A549 (cell line): ENCODE measurements around the gene SNAI1.

Experiments used
- BHLHE40 ChIP-seq: IDR thresholded peaks from 2 replicates; pipeline ENCODE4 v1.6.1; 2012; ENCODE audit warnings: low read depth, low read length, inconsistent platforms
- MAZ ChIP-seq: fragments of 150-350 bp; IDR thresholded peaks from 2 replicates; pipeline ENCODE4 v1.6.1; 2014; ENCODE audit warnings: antibody characterized with exemption, low read depth, low read length, borderline replicate concordance
- RFX5 ChIP-seq: fragments of 450-650 bp; IDR thresholded peaks from 2 replicates; pipeline ENCODE4 v1.7.1; 2014; ENCODE audit warnings: antibody characterized with exemption, mild to moderate bottlenecking, moderate library complexity
- TF ChIP-seq, protein P1 (sequence below): fragments of 450-650 bp; IDR thresholded peaks from 2 replicates; pipeline ENCODE4 v1.6.1; 2014; ENCODE audit warnings: antibody characterized with exemption

DNA sequence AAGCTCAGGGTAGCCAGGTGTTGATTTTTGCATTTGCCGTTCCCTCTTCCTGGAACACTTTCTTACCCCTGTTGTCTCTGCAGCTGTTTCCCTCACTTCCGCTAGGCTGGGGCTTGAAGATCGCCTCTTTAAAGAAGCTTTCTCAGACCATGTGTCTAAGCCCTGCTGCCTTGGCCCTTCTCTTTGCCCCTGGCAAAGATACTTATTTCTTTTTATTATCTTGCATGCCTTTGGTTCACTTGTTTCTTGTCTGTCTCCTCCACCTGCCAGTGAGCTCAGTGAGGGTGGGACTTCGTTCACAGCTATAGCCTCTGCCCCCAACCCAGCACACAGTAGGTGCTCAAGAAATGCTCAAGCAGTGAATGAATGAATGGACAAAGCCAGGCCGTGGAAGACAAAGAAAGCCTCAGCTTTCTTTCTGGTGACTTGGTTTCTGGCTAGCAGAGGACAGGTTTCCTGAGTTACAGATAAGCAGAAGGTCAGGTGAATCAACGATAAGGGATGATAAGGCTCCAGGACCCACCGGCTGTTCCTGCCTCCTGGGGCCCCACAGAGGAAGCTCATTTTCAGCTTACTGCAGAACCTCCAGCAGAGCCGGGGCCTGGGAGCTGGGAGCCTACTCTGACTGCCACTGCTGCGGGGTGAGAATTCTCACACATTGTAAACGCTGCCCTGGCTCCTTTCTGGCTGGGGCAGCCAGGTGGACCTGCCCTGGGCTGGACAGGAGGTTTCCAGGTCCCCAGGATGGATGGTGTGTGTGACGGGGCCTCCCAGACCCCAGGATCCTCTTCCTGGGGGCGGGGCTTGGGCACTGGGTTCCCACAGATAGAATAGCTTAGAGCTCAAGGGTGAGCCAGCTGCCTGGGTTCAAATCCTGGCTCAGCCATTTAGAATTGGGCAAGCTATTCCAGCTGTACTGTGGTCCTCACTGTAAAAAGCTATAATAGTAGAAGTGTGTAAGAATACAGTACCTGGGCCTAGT is 29.8 kb downstream of the SNAI1 start:
- TF ChIP-seq MAZ (no peak), RFX5 (no peak), BHLHE40 (no peak)
- TF ChIP-seq, protein P1, sequence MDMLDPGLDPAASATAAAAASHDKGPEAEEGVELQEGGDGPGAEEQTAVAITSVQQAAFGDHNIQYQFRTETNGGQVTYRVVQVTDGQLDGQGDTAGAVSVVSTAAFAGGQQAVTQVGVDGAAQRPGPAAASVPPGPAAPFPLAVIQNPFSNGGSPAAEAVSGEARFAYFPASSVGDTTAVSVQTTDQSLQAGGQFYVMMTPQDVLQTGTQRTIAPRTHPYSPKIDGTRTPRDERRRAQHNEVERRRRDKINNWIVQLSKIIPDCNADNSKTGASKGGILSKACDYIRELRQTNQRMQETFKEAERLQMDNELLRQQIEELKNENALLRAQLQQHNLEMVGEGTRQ, result no peak
